ENCODE data around the gene TTC23.

The TTC23 gene

DNA sequence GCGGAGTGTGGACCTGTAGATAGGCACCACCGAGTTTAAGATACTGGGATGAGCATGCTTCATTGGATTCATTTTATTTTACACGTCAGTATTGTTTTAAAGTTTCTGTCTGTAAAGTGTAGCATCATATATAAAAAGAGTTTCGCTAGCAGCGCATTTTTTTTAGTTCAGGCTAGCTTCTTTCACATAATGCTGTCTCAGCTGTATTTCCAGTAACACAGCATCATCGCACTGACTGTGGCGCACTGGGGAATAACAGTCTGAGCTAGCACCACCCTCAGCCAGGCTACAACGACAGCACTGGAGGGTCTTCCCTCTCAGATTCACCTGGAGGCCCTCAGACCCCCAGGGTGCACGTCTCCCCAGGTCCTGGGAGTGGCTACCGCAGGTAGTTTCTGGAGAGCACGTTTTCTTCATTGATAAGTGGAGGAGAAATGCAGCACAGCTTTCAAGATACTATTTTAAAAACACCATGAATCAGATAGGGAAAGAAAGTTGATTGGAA, 115.0 kb downstream of the TTC23 start:
- no peak for DNase-seq

DNA sequence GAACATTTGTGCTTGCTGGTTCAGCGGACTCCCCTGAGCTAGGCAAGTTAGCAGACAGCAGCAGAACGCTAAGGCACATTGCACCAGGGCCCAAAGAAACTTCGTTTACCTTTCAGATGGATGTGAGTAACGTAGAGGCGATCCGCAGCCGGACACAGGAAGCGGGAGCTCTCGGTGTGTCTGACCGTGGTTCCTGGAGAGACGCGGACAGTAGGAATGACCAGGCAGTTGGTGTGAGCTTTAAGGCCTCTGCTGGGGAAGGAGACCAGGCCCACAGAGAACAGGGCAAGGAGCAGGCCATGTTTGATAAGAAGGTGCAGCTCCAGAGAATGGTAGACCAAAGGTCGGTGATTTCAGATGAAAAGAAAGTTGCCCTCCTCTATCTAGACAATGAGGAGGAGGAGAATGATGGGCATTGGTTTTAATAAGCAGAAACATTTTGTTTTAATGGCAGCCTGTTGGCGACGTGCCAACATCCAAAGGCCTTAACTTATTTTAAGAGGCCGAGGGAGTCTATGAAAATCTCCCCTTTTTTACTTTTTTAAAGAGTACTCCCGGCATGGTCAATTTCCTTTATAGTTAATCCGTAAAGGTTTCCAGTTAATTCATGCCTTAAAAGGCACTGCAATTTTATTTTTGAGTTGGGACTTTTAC, 116.6 kb downstream of the TTC23 start:
- no peak for DNase-seq

DNA sequence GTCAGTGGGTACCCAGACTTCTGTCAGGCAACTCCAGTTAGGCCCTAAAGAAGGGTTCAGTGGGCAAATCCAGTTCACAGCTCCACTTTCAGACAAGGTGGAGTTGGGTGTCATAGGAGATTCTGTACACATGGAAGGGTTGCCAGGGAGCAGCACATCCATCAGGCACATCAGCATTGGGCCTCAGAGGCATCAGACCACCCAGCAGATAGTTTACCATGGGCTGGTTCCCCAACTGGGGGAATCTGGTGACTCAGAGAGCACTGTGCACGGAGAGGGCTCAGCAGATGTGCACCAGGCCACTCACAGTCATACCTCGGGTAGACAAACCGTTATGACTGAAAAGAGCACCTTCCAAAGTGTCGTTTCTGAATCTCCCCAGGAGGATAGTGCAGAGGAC, 117.3 kb downstream of the TTC23 start:
- no peak for DNase-seq

DNA sequence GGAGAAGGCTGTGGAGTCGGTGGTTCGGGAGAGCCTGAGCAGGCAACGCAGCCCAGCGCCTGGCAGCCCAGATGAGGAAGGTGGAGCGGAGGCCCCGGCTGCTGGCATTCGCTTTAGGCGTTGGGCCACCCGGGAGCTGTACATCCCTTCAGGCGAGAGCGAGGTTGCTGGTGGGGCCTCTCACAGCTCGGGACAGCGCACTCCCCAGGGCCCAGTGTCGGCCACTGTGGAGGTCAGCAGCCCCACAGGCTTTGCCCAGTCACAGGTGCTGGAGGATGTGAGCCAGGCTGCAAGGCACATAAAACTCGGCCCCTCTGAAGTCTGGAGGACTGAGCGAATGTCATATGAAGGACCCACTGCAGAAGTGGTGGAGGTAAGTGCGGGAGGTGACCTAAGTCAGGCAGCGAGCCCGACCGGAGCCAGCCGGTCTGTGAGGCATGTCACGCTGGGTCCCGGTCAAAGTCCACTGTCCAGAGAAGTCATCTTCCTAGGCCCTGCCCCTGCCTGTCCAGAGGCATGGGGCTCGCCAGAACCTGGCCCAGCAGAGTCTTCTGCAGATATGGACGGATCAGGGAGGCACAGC, 117.8 kb downstream of the TTC23 start:
- DNase-seq: no peak

DNA sequence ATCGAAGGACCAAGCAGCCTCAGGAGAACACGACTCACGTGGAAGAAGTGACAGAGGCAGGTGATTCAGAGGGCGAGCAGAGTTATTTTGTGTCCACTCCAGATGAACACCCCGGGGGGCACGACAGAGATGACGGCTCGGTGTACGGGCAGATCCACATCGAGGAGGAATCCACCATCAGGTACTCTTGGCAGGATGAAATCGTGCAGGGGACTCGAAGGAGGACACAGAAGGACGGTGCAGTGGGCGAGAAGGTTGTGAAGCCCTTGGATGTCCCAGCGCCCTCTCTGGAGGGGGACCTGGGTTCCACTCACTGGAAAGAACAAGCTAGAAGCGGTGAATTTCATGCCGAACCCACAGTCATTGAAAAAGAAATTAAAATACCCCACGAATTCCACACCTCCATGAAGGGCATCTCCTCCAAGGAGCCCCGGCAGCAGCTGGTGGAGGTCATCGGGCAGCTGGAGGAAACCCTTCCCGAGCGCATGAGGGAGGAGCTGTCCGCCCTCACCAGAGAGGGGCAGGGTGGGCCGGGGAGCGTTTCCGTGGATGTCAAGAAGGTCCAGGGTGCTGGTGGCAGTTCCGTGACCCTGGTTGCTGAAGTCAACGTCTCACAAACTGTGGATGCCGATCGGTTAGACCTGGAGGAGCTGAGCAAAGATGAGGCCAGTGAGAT, 118.5 kb downstream of the TTC23 start:
- no peak for DNase-seq

DNA sequence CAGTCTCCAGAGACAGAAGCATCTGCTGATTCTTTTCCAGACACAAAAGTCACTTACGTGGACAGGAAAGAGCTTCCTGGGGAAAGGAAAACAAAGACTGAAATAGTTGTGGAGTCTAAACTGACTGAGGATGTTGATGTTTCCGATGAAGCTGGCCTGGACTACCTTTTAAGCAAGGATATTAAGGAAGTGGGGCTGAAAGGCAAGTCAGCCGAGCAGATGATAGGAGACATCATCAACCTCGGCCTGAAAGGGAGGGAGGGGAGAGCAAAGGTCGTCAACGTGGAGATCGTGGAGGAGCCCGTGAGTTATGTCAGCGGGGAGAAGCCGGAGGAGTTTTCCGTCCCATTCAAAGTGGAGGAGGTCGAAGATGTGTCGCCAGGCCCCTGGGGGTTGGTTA, 119.1 kb downstream of the TTC23 start:
- no peak for DNase-seq

DNA sequence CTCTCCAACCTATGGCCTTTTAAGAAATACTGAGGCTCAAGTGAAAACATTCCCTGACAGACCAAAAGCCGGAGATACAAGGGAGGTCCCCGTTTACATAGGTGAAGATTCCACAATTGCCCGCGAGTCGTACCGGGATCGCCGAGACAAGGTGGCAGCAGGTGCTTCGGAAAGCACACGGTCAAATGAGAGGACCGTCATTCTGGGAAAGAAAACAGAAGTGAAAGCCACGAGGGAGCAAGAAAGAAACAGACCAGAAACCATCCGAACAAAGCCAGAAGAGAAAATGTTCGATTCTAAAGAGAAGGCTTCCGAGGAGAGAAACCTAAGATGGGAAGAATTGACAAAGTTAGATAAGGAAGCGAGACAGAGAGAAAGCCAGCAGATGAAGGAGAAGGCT, 119.7 kb downstream of the TTC23 start:
- DNase-seq: no peak

DNA sequence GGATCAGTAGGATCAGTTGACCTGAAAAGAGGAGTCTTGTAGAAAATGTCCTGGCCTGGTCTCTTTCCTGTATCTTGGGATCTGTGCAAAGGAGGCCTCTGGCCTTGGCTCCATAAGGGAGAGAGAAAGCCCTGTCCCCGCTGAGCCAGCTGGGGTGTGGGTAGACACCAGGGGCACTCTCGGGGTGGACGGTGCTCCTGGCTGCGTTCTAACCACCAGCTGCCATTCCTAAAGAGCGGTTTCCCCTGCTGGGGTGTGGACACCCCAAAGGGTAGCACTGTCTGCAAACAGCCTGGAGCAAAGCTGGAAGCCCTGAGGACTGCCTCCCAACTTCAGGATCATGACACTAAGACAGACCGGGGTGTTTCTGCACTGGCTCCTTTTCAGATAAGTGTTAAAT, 121.0 kb downstream of the TTC23 start:
- DNase-seq: no peak

DNA sequence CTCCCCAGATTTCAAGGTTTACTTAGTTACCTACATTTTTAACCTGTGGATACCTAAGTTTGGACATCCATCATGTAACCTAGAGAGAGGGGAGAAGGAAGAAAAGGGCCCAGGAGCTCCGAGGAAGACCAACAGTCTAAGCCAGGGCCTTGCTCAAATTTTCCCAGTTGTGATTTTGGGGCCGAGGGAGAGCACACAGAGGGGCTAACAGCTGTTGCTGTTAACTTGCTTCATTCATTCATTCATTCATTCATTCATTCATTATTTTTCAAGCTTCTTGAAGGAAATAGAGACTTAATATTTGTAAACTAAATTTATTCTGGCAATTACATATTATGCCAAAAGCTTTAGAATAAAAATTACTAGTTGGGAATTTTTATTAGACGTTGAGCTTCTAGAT, 121.6 kb downstream of the TTC23 start:
- no peak for DNase-seq

DNA sequence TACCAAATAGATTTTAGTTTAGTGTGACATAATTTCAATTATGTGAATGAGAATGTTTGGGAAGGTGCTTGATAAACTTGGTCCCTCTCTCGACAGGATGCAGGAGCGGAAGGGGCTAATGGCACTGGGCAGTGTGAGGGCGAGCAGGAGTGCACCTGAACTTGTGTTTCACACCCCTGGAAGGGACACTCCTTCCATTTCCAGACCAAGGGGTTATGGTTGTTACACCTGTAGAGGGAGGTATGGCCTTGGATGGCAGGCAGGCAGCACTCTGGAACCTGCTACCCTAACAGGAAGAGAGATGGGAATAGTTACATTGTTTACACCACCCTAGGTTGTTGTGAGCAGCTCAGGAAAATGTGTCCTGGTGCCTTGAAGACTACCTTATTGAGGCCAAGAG, 122.5 kb downstream of the TTC23 start:
- no peak for DNase-seq

DNA sequence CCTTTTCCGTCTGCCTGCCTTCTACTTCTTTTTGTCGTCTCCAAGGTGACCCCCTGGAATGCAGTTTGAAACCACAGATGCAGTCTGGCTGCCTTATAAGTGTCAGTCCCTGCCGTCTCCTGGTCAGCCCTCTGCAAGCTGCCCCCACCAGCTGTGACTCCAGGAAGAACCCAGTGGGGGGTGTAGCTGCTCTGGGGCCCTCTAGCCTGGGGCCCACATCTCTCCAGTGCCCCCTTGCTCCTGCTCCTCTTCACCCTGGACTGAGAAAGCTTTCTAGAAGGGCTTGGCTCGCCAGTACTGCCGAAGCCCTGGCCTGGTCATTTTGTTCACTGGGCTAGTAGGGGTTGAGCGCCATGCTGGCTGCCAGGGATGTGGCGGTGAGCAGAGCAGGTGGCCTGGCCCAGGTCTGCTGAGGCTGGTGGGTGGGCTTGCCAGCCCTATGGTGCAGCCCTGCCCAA, 123.2 kb downstream of the TTC23 start:
- no peak for DNase-seq

DNA sequence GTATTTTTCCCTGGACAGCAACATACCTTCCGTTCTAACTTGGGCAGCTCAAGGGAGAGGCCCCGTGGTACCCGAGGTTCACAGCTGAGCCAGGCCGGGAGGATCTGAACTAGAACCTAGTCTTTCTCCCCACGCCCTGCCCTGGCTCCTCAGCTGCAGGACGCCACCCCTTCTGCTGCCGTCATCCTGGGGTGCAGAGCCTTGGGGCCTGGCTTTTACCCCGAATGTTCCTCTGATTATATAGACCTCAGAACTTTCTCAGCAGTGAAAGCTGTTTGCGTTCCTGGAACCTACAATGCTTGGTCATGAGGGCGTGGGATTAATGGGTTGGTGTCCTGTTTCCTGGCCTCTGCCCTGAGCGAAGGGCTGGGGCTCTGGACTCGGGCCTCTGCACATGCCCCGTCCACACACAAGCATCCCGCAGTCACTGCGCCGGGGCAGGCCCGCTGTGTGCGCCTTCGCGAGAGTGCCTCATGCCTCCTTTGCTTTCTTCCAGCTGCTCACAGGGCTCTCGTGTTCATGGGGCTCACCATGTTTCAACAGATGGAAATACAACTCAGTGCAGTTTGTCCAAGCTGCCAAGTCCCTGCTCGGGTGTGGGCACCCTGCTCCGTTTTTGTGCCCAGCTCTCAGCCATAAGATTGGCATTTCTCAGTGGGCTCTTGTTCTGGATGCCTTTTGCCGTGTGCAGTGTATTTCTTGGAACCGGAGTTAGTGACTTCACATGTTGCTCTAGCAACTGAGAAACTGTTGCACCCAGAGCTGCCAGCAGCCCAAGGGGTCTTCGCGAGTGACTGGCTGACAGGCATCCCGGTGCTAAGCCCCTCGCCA, 124.1 kb downstream of the TTC23 start:
- DNase-seq: no peak

DNA sequence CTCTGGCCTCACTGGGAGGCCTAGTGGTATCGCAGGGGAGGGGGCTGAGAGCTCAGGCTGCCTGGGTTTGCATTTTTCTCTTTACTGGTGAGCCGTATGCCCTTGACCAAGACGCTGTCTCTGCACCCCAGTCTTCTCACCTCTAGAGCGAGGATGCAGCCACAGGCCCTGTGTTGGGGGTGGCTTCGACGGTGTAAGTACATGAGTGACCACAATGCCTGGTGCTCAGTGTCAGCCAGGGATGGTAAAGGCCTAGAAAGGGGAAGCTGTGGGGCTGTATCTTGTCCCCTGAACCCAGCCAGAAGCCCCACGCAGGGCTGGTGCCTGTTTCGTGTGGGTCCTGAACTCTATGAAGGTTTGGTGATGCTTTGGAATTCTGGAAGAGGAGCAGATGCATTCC, 124.7 kb downstream of the TTC23 start:
- no peak for DNase-seq

DNA sequence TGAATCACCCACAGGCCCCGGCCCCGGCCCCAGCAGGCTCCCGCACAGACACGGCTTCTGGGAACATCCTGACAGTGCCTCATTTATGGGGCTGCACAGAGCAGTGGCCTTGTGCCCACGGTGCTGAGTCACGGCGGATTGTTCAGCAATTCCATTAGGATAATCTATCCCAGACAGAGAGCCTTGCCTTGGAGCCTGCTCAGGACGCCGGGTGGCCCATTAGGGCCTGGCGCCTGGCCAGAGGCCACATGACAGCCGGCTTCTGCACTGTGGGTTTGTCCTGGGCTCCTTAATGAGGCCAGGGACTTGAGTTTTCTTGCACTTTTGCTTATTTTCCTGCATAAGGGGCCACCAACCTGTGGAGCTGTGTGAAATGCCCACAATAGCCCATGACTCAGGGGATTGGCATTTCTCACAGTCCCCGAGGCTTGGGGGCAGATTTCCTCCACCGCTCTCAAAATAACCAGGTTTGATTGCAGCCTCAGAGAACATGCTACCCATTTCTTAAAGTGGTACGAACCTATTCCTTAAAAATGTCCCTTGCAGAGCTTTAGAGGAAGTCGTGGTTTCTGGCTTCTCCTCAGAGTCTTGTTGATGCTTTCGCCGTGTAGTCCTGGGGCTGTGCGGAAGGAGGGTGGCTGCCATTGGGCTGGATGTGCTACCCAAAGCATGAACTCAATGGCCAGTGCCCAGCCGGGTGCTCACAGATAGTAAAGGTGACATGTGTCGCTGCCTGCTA, 125.5 kb downstream of the TTC23 start:
- DNase-seq: no peak

DNA sequence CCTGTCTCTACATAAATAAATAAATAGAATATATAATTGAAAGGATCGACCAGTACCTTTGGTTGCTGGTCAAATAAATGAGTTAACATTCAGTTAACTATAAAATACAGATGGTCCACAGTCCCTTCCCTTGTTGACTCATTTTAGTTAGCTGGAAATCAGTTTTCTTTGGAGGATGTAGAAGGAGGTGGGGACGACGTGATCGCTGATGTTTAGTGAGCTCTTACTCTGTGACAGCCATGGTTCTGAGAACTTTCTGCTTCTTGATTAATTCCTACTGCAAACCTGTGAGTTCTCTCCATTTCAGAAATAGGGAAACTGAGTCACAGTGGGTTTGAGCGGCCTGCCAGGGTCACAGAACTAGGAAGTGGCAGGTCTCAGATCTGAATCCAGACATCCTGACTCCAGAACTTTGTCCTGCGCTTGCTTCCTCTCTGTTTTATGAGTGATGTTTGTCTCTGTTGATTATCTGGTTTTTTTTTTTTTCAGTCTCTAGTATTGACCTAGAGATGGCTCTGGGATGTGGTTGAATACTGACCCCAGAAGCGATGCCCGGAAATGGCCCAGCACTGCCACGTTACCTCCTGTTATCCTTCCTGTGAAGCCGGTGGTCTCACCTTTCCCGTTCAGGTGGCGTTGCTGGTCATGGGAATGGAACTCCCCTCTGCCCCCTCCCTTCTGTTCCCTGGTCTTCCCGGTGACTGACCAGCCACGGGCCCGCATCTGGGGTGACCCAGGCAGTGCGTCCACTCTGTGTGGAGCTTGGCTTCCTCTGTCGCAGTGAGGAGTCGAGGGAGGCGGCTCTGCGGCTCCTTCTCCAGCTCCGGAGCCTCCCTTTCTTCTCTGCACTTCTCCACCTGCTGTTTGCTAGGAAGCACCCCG, 126.3 kb downstream of the TTC23 start:
- DNase-seq: no peak

DNA sequence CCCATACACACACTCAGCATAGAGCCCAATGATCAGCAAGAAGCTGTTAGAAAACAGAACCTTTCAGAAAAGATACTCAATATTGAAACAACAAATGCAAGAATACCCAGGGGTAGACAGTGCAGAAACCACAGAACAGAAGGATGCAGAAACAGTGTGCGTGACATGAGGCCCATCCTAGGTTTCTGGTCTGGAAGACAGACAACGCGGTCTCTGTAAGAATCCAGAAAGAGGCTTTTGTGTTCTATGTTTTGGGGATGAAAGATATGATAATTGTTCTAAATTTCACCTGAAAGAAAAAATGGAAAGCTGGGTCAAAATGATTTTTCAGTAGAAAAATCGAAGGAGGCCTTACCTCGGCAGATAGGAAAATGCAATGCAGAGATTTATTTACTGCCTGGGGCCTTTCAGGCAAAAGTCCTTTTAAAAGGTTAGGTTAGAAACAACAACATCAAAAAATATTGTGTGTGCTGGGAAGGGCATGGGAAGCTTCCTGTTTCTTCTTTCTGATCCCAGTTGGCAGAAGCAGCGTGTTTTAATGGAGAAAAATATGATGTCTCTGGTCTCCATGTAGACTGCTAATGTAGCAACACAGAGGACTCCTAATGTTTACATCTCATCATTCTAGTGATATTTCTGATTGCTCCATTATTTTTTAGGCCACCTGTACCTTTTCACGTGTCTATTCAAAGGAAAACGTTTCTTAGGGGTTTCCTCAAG, 127.5 kb downstream of the TTC23 start:
- DNase-seq: no peak

DNA sequence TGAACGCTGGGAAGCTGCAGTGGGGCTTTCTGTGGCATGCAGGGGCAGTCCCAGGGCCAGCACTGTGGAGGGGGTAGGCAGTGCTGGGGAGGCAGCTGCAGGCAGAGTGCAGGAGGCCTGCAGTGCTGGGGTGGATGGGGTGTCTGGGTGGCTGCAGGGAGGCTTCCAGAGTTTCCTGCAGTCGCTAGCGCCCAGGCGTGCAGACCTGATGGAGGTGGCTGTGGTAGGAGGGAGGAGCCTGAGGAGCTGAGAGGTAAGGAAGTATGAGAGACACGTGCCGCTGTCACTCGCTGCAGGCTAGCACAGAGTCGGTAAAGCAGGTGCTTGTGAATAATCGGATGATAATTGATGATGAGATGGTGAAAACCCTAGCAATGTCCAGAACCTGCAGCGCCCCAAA, 128.2 kb downstream of the TTC23 start:
- no peak for DNase-seq

DNA sequence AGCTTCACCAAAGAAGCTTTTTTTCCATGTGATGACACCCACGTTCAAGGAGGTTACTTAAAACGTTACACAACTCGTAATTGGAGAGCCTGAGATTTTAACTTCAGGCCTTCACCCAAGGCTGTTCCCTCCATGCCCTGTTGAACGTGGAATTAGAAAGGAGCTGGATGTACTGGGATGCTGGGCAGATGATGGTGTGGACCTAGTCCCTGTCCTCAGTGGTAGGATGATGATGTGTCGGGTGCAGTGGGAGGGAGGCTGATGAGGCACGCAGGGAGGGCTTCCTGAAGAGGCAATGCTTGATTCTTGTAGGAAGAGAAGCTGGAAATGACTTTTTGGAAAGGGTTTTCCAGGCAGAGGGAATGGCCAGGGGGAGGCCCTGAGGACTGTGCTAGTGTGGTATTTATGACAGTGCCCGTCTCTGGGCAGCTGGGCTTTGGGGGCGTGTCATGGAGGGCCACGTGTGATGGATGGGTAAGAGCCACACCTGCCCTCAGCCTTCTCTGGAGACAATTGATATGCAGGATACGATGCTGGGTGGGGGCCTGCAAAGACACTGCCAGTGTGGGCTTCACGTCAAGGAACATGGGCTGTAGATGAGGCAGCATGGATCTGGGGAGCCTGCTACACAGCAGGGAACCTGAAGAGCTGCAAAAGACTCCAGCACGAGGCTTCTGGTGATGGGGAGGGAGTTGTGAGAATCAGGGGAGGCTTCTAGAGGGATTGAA, 129.2 kb downstream of the TTC23 start:
- no peak for DNase-seq

DNA sequence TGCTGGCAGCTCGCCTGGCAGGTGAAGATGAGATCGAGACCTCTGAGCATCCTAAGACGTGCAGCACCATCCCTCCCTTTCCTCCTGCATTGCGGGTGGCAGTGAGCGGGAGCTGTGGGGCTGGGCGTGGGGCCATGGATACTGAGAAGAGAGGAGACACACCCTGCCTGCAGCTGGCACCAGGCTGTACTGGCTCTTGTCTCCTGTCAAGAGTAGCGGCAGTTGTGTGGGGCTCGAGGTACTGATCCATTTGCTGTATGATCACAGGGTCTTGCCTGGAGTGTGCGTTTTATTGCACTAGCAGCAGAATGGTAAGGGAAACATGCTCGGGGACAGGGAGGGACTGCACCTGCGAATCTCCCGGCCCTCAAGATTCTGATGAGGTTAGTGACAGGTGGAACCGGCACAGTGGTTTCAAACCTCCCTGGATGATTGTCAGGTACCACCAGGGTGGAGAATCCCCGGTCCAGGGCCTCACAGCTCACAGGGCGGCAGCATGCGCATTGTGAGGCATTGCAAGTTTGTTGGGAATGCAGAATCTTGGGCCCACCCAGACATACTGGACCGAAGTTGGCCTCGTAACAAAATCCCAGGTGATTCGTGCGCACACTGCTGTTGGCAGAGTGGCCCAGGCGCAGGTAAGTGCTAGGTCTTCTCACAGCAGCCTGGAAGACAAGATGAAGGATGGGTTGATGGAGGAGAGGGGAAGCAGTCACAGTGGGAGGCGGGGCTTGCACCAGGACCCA, 130.4 kb downstream of the TTC23 start:
- no peak for DNase-seq

DNA sequence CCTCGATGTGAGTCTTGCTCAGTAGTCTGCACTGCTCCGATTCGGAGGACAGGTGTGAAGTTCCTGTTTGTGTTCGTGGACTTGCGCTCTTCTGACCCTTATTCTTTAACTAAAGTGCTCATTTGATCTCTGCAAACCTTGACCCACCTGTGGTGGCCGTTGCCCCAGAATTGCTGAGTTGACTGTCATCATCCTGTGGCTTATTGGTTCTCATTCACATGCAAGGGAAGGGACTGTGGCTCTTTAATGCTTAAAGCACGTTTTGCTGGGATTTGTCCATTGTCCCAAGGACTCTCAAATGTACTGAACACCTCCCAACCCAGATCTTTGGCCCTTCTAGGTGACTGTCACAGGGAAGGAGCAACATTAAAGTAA, 131.1 kb downstream of the TTC23 start:
- DNase-seq: no peak

Measured in CD4-positive, alpha-beta T cell treated with Interleukin-10 for 1 hour (primary cell).